MM.1S (cell line): ENCODE data around the gene CPT1B.
"Not testable (repeated sequence)": the region's sequence is repeated elsewhere in the genome, so short reads cannot be mapped to it uniquely, and the experiment has no call there.

Source experiments
- DNase-seq: peaks from one replicate; pipeline ENCODE4 v3.0.0-alpha.2; 2015
- H2AFZ ChIP-seq: fragments of 300-600 bp; sonication (generic); 2 replicates; pipeline ENCODE4 v1.6.0; 2016; ENCODE audit warnings: antibody characterized with exemption, low read length
- H3F3A ChIP-seq: fragments of 300-600 bp; sonication (generic); 2 replicates; pipeline ENCODE4 v1.6.1; 2016; ENCODE audit warnings: mild to moderate bottlenecking, antibody characterized with exemption, low read length, moderate library complexity, mixed read lengths; ENCODE audit not compliant: insufficient read depth
- H3K27ac ChIP-seq: fragments of 300-600 bp; sonication (generic); 2 replicates; pipeline ENCODE4 v1.5.1; 2016; ENCODE audit warnings: mild to moderate bottlenecking, low read length
- H3K27me3 ChIP-seq: fragments of 300-600 bp; sonication (generic); replicated peaks from 2 replicates; pipeline ENCODE4 v1.6.0; 2016; ENCODE audit warnings: low read length; ENCODE audit not compliant: insufficient read depth
- H3K36me3 ChIP-seq: fragments of 300-600 bp; sonication (generic); replicated peaks from 2 replicates; pipeline ENCODE4 v1.6.1; 2016; ENCODE audit warnings: mild to moderate bottlenecking, low read length, mixed read lengths; ENCODE audit not compliant: insufficient read depth
- H3K4me1 ChIP-seq: fragments of 300-600 bp; sonication (generic); 2 replicates; pipeline ENCODE4 v1.6.1; 2016; ENCODE audit warnings: low read length, mixed read lengths
- H3K4me2 ChIP-seq: fragments of 300-600 bp; sonication (generic); 2 replicates; pipeline ENCODE4 v1.6.0; 2016; ENCODE audit warnings: low read depth, low read length
- H3K4me3 ChIP-seq: fragments of 300-600 bp; sonication (generic); 2 replicates; pipeline ENCODE4 v1.5.1; 2016; ENCODE audit warnings: low read length, mixed read lengths
- H3K79me2 ChIP-seq: fragments of 300-600 bp; sonication (generic); 2 replicates; pipeline ENCODE4 v1.6.1; 2016; ENCODE audit warnings: mixed run types, low read length, mixed read lengths
- H3K9ac ChIP-seq: fragments of 300-600 bp; sonication (generic); 2 replicates; pipeline ENCODE4 v1.6.1; 2016; ENCODE audit warnings: low read length, mixed read lengths
- H3K9me2 ChIP-seq: fragments of 300-600 bp; sonication (generic); replicated peaks from 2 replicates; pipeline ENCODE4 v1.6.1; 2016; ENCODE audit warnings: mild to moderate bottlenecking, low read length, mixed read lengths; ENCODE audit not compliant: insufficient read depth
- H3K9me3 ChIP-seq: fragments of 300-600 bp; sonication (generic); replicated peaks from 2 replicates; pipeline ENCODE4 v1.6.1; 2016; ENCODE audit warnings: mild to moderate bottlenecking, low read length, mixed read lengths; ENCODE audit not compliant: insufficient read depth
- H4K20me1 ChIP-seq: fragments of 300-600 bp; sonication (generic); 2 replicates; pipeline ENCODE4 v1.6.1; 2016; ENCODE audit warnings: mild to moderate bottlenecking, low read length, moderate library complexity, mixed read lengths; ENCODE audit not compliant: insufficient read depth
- EZH2 ChIP-seq: fragments of 300-600 bp; sonication (generic); optimal IDR thresholded peaks from 2 replicates; pipeline ENCODE3; 2017; ENCODE audit warnings: low read depth, mild to moderate bottlenecking, antibody characterized with exemption, low read length, mixed read lengths
- EZH2phosphoT487 ChIP-seq: fragments of 300-600 bp; sonication (generic); IDR thresholded peaks from 2 replicates; pipeline ENCODE4 v1.6.1; 2018; ENCODE audit warnings: antibody characterized with exemption, low read length
- TF ChIP-seq, protein P1 (sequence below): fragments of 300-600 bp; sonication (generic); IDR thresholded peaks from 2 replicates; pipeline ENCODE4 v1.5.1; 2016; ENCODE audit warnings: antibody characterized with exemption, low read length, mixed read lengths

The CPT1B gene

DNA sequence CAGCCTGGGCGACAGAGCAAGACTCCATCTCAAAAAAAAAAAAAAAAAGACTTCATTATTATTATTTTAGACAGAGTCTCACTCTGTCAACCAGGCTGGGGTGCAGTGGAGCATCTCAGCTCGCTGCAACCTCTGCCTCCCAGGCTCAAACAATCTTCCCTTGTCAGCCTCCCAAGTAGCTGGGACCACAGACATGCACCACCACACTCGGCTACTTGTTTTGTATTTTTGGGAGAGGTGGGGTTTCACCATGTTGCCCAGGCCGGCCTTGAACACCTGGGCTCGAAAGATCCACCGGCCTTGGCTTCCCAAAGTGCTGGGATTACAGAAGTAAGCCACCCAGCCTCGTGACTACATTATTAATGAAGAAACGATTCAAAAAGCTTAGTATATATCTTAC, 43.1 kb downstream of the CPT1B start:
- Histone ChIP-seq H3K36me3 (no peaks in the 10 kb centered on the region), H3K4me2 (no peak overlapping the region), H2AFZ (no peak overlapping the region), H3F3A (peaks cover 38% of the 10 kb centered on the region), H3K4me3 (no peak overlapping the region), H4K20me1 (no peaks in the 10 kb centered on the region), H3K9me3 (no peaks in the 10 kb centered on the region), H3K9me2 (no peaks in the 10 kb centered on the region), H3K27ac (no peak overlapping the region), H3K27me3 (peaks cover 9% of the 10 kb centered on the region; the same call in 1 of the 2 replicates), H3K79me2 (no peaks in the 10 kb centered on the region), H3K4me1 (peaks cover 51% of the 10 kb centered on the region), H3K9ac (no peak overlapping the region)
- no peak for DNase-seq
- TF ChIP-seq EZH2phosphoT487 (no peak), EZH2 (no peak)
- TF ChIP-seq, protein P1, sequence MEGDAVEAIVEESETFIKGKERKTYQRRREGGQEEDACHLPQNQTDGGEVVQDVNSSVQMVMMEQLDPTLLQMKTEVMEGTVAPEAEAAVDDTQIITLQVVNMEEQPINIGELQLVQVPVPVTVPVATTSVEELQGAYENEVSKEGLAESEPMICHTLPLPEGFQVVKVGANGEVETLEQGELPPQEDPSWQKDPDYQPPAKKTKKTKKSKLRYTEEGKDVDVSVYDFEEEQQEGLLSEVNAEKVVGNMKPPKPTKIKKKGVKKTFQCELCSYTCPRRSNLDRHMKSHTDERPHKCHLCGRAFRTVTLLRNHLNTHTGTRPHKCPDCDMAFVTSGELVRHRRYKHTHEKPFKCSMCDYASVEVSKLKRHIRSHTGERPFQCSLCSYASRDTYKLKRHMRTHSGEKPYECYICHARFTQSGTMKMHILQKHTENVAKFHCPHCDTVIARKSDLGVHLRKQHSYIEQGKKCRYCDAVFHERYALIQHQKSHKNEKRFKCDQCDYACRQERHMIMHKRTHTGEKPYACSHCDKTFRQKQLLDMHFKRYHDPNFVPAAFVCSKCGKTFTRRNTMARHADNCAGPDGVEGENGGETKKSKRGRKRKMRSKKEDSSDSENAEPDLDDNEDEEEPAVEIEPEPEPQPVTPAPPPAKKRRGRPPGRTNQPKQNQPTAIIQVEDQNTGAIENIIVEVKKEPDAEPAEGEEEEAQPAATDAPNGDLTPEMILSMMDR, result no peak

DNA sequence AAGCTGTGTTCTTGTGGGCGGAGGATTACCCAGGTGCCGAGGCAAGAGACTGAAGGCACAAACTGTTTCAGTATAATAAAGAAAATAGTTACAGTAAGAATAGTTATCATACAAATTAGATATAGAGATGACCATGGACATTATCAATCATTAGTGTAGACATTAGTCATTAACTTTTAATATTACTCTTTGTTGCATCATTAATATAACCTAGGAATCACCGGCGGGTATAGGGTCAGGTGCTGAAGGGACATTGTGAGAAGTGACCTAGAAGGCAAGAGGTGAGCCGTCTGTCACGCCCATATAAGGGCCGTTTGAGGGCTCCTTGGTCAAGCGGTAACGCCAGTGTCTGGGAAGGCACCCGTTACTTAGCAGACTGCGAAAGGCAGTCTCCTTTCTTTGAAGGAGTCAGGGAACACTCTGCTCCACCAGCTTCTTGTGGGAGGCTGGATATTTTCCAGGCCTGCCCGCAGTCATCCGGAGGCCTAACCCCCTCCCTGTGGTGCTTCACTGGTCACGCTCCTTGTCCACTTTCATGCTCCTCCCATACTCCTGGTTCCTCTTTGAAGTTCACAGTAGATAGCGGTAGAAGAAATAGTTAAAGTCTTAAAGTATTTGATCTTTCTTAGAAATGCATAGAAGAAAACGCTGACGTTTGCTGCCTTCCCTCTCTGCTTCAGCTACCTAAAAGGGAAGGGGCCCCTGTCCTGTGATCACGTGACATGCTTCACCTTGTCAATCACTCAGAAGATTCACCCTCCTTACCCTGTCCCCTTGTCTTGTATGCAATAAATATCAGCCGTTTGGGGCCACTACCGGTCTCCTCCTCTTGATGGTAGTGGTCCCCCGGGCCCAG, 44.1 kb downstream of the CPT1B start:
- DNase-seq, result peak; percentile 24
- peaks cover 27% of the 10 kb centered on the region for H3F3A ChIP-seq
- not testable (repeated sequence) for H3K9ac ChIP-seq, H3K4me2 ChIP-seq, H3K9me2 ChIP-seq, H3K79me2 ChIP-seq, H3K36me3 ChIP-seq, H3K27me3 ChIP-seq, H4K20me1 ChIP-seq, H3K4me3 ChIP-seq, H2AFZ ChIP-seq, H3K9me3 ChIP-seq, H3K27ac ChIP-seq
- H3K4me1 ChIP-seq, result peaks cover 45% of the 10 kb centered on the region

DNA sequence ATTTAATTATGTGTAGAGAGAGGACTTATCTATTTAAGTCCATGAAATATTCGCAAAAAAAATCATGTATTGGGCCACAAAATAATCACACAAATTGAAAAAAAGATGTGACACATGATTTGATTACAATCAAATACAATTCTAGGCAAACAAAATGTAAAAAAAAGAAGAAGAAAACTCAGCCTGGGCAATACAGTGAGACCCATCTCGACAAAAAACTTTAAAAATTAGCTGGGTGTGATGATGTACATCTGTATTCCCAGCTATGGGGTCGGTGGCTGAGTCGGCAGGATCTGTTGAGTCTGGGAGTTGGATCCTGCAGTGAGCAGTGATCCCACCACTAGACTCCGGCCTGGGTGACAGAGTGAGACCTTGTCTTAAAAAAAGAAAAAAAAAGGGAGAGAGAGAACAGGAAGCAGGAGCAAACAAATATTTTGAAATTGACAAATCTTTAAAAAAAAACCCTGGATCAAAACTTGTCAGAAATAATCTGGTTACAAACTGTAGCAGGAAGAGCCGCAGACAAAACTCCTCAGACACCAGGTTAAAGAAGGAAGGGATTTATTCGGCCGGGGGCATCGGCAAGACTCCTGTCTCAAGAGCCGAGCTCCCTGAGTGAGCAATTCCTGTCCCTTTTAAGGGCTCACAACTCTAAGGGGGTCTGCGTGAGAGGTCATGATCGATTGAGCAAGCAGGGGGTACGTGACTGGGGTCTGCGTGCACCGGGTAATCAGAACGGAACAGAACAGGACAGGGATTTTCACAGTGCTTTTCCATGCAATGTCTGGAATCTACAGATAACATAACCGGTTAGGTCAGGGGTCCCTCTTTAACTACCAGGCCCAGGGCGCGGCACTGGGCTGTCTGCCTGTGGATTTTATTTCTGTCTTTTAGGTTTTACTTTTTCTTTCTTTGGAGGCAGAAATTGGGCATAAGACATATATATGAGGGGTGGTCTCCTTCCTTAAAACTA, 45.1 kb downstream of the CPT1B start:
- TF ChIP-seq, protein P1, result no peak
- TF ChIP-seq EZH2phosphoT487 (no peak), EZH2 (no peak)
- no peak for DNase-seq
- Histone ChIP-seq H3K27me3 (peaks cover 9% of the 10 kb centered on the region; the same call in 1 of the 2 replicates), H3K9ac (no peak overlapping the region), H3F3A (peaks cover 24% of the 10 kb centered on the region), H3K36me3 (no peaks in the 10 kb centered on the region), H4K20me1 (no peaks in the 10 kb centered on the region), H3K4me1 (peaks cover 38% of the 10 kb centered on the region), H3K4me3 (no peak overlapping the region), H3K27ac (no peak overlapping the region), H2AFZ (no peak overlapping the region), H3K4me2 (no peak overlapping the region), H3K79me2 (no peaks in the 10 kb centered on the region), H3K9me3 (no peaks in the 10 kb centered on the region), H3K9me2 (no peaks in the 10 kb centered on the region)
